NCI-H2029 treated with DMSO at 0.1 percent for 48 hours (cell line): ENCODE data around the gene ADGRV1.

ENCODE experiments used
- DNase-seq: peaks from one replicate; lab custom pipeline; 2025; lab: John Stamatoyannopoulos, UW

ADGRV1 gene

DNA sequence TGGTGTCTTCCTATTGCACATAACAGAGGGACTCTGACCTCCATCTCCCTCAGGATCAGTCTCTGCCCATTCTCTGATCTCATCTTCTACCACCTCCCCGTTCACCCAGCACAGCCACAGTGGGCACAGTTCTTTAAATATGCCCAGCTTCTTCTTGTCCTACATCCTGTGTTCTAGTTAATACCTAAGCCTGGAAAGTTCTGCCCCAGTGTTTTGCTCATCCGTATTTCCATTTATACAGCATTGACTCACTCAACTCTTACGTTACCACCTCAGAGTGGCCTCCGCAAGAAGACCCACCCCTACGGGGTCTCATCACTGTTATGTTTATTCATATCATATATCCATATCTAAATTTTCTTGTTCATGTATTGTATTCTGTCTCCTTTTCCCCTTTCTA lies 315.5 kb downstream of the ADGRV1 start:
- DNase-seq = no peak

GRCh38 chr5:90875456-90875855 lies 316.9 kb downstream of the ADGRV1 start:
- no peak for DNase-seq

- no peak for DNase-seq
These were observed 317.8 kb downstream of the ADGRV1 start for GRCh38 chr5:90876366-90876765.

- DNase-seq = no peak
These were observed 318.5 kb downstream of the ADGRV1 start for GRCh38 chr5:90877049-90877448.

DNA sequence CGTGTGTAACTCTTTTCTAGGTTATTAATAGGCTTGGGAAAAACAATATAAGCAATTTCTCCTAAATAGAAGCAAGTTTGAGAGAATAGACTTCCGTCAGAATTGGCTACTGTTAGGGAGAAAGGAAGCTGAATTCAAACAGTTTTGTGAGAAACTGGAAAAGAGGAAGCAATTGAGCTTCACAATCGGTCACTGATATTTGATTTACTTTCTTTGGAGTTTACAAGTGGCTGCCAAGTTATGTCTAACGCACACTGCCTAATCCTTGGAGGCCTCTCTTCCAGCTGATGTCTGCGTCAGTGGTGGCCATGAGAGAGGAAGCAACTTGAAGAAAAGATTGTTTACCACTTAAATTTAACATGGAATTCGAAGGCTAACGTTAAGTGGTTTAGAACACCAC lies 319.5 kb downstream of the ADGRV1 start:
- DNase-seq = no peak

GRCh38 chr5:90878549-90879196 lies 320.1 kb downstream of the ADGRV1 start:
- no peak for DNase-seq

GRCh38 chr5:90881626-90882150 lies 323.1 kb downstream of the ADGRV1 start:
- DNase-seq = no peak

DNA sequence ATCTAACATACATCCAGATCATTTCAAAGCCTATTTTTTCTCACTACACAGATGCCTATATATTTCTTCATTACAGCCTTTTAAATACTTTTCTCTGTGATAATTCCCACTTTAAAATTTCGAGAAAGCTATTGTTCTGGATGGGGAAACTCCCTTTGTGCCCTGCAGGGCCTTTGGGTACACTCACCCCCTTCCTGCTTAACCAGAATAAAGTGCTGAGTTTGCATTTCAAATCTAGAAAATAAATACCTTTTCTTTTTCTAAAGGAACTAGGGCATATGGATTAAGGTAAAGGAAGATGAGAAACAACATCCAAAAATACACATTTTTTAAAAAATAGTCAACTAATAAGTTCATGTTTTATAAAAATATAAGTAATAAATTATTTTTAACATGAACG lies 323.9 kb downstream of the ADGRV1 start:
- DNase-seq = no peak

GRCh38 chr5:90885180-90885868 lies 326.7 kb downstream of the ADGRV1 start:
- no peak for DNase-seq

GRCh38 chr5:90886381-90886780 lies 327.8 kb downstream of the ADGRV1 start:
- no peak for DNase-seq

DNA sequence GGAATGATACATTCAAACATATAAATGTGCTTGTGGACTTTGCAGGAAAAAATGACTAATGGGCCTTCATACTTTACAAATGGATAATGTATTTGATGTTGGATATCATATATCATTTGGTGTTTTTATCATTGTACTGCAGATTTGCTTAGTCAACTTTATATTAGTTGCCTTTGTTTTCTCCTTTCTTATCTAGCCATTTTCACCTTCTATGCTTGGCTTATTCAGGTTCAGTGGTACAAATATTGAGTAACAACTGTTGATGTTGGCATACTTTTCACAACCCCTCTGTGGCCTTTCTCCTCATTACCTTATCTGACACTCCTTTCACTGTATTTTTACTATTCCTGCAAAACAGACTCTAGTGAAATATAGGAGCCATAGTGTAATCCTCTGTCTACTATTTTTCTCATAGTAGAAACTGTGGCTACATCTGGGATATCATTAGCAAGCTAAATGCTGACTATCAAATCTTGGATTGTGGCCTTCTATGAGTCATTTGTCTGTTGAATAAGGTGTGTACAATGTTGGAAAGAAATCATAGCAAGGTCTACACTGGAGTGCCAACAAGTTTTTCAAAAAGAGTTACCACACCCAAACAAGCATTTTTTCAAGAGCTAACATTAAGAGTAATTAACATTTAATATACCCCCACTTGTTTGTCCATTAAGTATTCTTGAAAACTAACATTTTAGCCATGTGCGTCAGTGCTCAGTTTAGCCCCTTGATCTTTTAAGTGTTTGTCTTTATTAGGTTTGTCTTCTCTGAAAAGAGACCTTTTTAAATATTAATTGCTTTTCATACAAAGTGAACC lies 330.1 kb downstream of the ADGRV1 start:
- peak; percentile 2 for DNase-seq

- no peak for DNase-seq
These were observed 330.7 kb downstream of the ADGRV1 start for GRCh38 chr5:90889325-90889600.

DNA sequence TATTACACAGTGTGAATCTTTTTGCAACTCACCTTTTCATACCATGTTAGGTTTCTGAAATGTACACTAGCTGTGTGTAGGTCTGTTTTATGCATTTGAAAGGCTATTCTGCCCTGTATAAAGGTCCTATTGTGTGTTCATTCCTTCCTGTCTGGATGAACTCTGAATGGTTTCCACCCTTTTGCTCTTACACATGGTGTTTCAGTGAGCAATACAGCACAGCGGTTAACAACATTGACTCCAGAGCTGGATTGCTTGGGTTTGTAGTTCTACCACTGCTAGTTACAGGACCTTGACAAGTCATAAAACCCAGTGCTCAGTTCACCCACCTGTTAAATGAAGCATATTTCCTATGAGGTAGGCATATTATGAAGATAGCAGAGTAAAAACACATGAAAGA lies 331.6 kb downstream of the ADGRV1 start:
- no peak for DNase-seq

- no peak for DNase-seq
These were observed 336.3 kb downstream of the ADGRV1 start for GRCh38 chr5:90894866-90895420.

DNA sequence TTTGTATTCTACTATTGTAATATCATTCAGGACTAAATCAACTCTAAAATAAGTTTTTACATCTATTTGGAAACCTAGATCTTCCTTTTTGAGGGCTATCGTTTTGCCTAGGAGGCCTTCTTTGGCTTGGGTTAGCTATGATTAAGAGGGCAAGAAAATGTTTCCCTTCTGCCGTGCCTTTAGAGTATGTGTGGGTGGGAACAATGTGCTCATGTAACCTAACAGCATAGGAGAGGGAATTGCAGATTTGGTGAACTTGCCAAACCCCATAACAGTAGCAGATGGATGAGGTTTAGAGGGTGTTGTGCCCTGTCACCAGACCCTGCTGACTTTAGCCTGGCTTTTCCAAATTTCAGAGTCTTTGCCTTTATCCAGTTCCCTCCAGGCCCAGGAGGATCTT lies 339.0 kb downstream of the ADGRV1 start:
- DNase-seq = no peak

DNA sequence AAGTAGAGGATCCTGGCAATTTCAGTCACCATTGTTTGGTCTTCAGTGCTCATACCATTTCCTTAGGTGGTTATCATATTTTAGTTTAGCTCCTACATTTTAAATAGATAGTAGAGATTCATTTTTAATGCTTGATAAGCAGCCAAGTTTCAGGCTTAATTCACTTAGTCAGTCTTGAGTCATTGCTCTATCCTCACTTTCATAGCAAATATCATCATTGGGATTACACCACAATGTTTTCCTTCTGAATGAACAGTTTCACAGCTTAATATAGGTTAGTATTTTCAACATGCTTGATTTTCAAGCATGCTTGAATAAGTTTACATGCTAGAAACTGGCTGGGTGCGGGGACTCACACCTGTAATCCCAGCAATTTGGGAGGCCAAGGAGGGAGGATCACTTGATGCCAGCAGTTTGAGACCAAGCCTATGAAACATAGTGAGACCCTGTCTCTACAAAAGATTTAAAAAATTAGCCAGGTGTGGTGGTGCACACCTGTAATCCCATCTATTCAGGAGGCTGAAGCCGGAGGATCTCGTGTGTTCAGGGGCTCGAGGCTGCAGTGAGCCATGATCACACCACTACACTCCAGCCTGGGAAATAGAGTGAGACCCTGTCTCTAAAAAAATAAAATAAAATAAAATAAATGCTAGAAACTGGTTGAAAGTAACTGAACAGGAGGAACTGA lies 339.9 kb downstream of the ADGRV1 start:
- DNase-seq = no peak

DNA sequence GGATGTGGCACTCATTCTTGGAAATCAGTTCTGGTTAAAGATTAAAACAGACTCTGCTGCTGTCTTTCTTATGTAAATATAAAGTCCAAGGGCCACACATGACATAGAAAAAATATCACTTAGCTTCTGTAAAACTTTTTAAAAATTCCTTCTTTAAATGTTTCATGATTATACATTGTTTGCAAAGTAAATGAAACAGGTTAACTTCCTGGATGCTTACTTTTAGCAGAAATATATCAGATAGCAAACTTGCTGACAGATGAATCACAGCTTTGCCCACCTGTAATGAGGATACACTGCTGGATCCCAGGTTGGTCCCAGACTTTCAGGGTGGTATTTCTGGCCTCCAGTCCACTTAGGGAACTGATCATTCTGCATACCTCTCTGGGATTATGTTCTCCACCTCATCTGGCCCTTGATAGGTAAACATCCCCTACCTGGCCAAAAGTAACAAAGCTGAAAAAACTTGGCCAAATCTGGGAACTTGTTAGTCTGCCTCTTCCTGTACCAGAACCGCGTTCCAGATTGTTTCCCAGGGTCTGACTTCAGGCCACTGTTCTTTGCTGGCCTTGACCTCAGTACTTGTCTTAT lies 340.5 kb downstream of the ADGRV1 start:
- no peak for DNase-seq

- DNase-seq = no peak
These were observed 342.7 kb downstream of the ADGRV1 start for GRCh38 chr5:90901261-90901660.

DNA sequence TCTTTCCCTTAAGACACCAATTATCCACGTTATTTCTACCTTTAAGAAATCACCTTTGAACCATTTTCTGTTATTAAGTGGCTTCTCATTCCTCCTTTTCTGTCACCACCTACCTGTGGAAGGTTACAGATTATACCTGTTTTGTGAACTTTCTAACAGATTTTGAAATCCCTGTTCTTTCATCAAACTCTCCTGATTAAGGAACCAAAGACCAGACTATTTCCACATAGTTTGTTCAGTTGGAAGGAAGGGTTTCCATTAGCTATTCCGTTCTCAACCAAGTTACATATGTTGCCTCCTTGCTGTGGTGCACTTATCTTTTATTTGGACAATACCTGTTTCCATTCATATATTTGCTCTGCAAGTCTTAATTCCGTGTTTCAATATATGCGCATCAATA lies 343.6 kb downstream of the ADGRV1 start:
- DNase-seq = no peak

DNA sequence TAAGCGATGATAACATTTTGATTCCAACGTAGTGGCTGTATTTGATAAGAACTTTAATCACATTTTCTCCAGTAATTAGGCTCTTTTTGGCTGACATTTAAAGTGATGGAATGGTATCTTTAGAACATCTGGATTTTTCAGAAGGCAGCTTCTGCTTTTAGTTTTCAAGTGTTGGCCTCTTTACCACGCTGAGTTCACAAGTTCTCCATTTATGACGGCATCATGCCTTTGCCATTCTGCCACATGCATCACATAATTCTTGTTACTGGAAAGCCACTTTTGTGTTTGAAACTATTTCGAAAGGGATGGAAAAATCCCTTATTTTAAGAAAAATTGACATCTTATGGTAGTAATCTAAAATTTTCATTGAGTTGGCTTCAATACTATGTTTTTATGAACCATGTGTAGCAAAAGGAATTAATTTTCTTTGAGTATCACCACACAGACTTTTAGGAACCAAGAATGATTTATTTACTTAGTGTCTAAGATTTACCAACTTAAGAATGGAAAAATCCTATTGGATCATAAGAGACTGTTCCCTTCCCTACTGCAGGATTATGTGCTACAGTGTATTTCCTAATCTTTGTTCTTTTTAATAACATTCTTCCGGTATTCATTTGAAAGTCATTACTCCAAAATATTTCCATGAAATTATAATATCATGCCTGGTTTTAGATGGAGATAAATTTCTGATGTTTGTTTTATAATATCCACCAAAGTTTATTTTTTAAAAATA lies 344.2 kb downstream of the ADGRV1 start:
- DNase-seq = no peak

- DNase-seq = no peak
These were observed 350.5 kb downstream of the ADGRV1 start for GRCh38 chr5:90909101-90909503.
